ENCODE results near the gene MESD.

MESD gene

GRCh38 chr15:80982205-80982604, 7.4 kb downstream of the MESD start:
- H3K27me3 ChIP-seq (ENCODE audit: low read depth, low read length), result no peaks in the 10 kb centered on the region
- H3K9me3 ChIP-seq (ENCODE audit: insufficient read depth, low read length), result no peaks in the 10 kb centered on the region
- peaks cover 82% of the 10 kb centered on the region for H3K79me2 ChIP-seq (ENCODE audit: low read length)
- peak overlapping the region; percentile 11 for H3K4me2 ChIP-seq (ENCODE audit: low read length)
- H3K9ac ChIP-seq (ENCODE audit: low read length), result no peak overlapping the region
- H3K36me3 ChIP-seq (replicated peaks; ENCODE audit: low read depth, low read length), result peaks cover 44% of the 10 kb centered on the region
- peaks cover 50% of the 10 kb centered on the region for H3K4me1 ChIP-seq (ENCODE audit: low read length)
- H4K20me1 ChIP-seq (ENCODE audit: insufficient read depth, low read length), result peaks cover 62% of the 10 kb centered on the region
- H3K4me3 ChIP-seq (ENCODE audit: low read length), result no peak overlapping the region
- H3K27ac ChIP-seq (ENCODE audit: low read length), result peak overlapping the region; percentile 59
- peak; percentile 70 for TF ChIP-seq CTCF (IDR thresholded peaks at IDR 0.05; ENCODE audit: low read depth, low read length)
- no peak for TF ChIP-seq EZH2phosphoT487 (IDR thresholded peaks at IDR 0.05; ENCODE audit: low read depth)
- no peak overlapping the region for H2AFZ ChIP-seq (ENCODE audit: low read depth, low read length)

- Histone ChIP-seq H3K79me2 (ENCODE audit: low read length) (peaks cover 80% of the 10 kb centered on the region), H3K4me2 (ENCODE audit: low read length) (no peak overlapping the region), H3K4me3 (ENCODE audit: low read length) (no peak overlapping the region), H3K4me1 (ENCODE audit: low read length) (peaks cover 37% of the 10 kb centered on the region), H2AFZ (ENCODE audit: low read depth, low read length) (no peak overlapping the region), H3K9ac (ENCODE audit: low read length) (no peak overlapping the region), H3K9me3 (ENCODE audit: insufficient read depth, low read length) (no peaks in the 10 kb centered on the region), H3K27ac (ENCODE audit: low read length) (no peak overlapping the region), H4K20me1 (ENCODE audit: insufficient read depth, low read length) (peaks cover 47% of the 10 kb centered on the region), H3K27me3 (ENCODE audit: low read depth, low read length) (no peaks in the 10 kb centered on the region), H3K36me3 (replicated peaks; ENCODE audit: low read depth, low read length) (peaks cover 40% of the 10 kb centered on the region)
- TF ChIP-seq CTCF (IDR thresholded peaks at IDR 0.05; ENCODE audit: low read depth, low read length) (no peak), EZH2phosphoT487 (IDR thresholded peaks at IDR 0.05; ENCODE audit: low read depth) (no peak)
These were observed 9.9 kb downstream of the MESD start for GRCh38 chr15:80979538-80980200.

- Histone ChIP-seq H3K27ac (ENCODE audit: low read length) (peak overlapping the region; percentile 7), H3K4me3 (ENCODE audit: low read length) (no peak overlapping the region)
These were observed 10.8 kb downstream of the MESD start for GRCh38 chr15:80978685-80979329.

More at GRCh38 chr15:80978685-80979329, 10.8 kb downstream of the MESD start:
- Histone ChIP-seq H3K4me2 (ENCODE audit: low read length) (peak overlapping the region; percentile 38; the same call in 1 of the 2 replicates), H2AFZ (ENCODE audit: low read depth, low read length) (no peak overlapping the region), H3K27me3 (ENCODE audit: low read depth, low read length) (no peaks in the 10 kb centered on the region), H4K20me1 (ENCODE audit: insufficient read depth, low read length) (peaks cover 47% of the 10 kb centered on the region), H3K79me2 (ENCODE audit: low read length) (peaks cover 76% of the 10 kb centered on the region), H3K4me1 (ENCODE audit: low read length) (peaks cover 37% of the 10 kb centered on the region), H3K9ac (ENCODE audit: low read length) (no peak overlapping the region), H3K36me3 (replicated peaks; ENCODE audit: low read depth, low read length) (peaks cover 45% of the 10 kb centered on the region), H3K9me3 (ENCODE audit: insufficient read depth, low read length) (no peaks in the 10 kb centered on the region)
- TF ChIP-seq CTCF (IDR thresholded peaks at IDR 0.05; ENCODE audit: low read depth, low read length) (no peak), EZH2phosphoT487 (IDR thresholded peaks at IDR 0.05; ENCODE audit: low read depth) (no peak)
